HepG2 (cell line): Measurements from ENCODE around the gene NIN. TPM values are rescaled to one million over a fixed set of nuclear protein-coding genes. Genes with fewer than 3 reads are reported as not detected.

Experiments used
- ATAC-seq: fragments of 200-7000 bp; cut with Tn5 transposase; 3 replicates; pipeline ENCODE4 v1.9.1; 2020; ENCODE audit warnings: mild to moderate bottlenecking, moderate library complexity
- BruUV-seq: library from RNA; stranded (reverse); fragments of 400-500 nt; replicated peaks from 2 replicates; lab custom pipeline; 2021; lab: Mats Ljungman, UMichigan
- CTCF ChIA-PET: fragments of 300-600 bp; formaldehyde crosslinking; extraction: SDS; loops from one replicate; lab custom pipeline; 2021; ENCODE audit warnings: low total read pairs, inconsistent platforms, low intra/inter-chr PET ratio; lab: Yijun Ruan, JAX
- POLR2A ChIA-PET: fragments of 350-600 bp; sonication (Branson Sonifier 250); formaldehyde crosslinking; loops from one replicate; lab custom pipeline; 2020; ENCODE audit warnings: antibody characterized with exemption, inconsistent platforms; lab: Yijun Ruan, JAX
- DNase-seq: peaks from one replicate; pipeline ENCODE4 v3.0.0-alpha.2; 2015; ENCODE audit warnings: low spot score
- FAIRE-seq: peaks from 3 replicates; lab custom pipeline; 2011; peaks lifted over from hg19 to GRCh38; lab: Jason Lieb, UNC
- H2AFZ ChIP-seq: one replicate; pipeline ENCODE4 v1.6.1; 2011; ENCODE audit warnings: low read length, inconsistent platforms
- H3K27ac ChIP-seq: fragments of 300-600 bp; 3 replicates; pipeline ENCODE4 v1.8.0; 2011; ENCODE audit warnings: mixed run types, mild to moderate bottlenecking, mixed read lengths, low read length, inconsistent platforms; ENCODE audit not compliant: insufficient read depth; ENCODE audit errors: extremely low read length
- H3K27me3 ChIP-seq, 2 experiments: fragments of 200-600 bp in 1 of 2; 2 replicates in 1 of 2; 3 replicates in 1 of 2; pipeline versions ENCODE4 v1.6.0 to v1.8.0; 2011; ENCODE audit warnings: low read length in 2 of 2, mild to moderate bottlenecking in 2 of 2, moderate library complexity in 2 of 2, inconsistent platforms in 1 of 2; ENCODE audit not compliant: insufficient read depth in 2 of 2, control insufficient read depth in 1 of 2
- H3K36me3 ChIP-seq, 2 experiments: fragments of 200-600 bp in 1 of 2; replicated peaks in 1 of 2; 2 replicates in 1 of 2; 3 replicates in 1 of 2; pipeline versions ENCODE4 v1.5.1 to v1.8.0; 2011; ENCODE audit warnings: low read length in 2 of 2, inconsistent platforms in 1 of 2; ENCODE audit not compliant: insufficient read depth in 2 of 2, control insufficient read depth in 1 of 2
- H3K4me1 ChIP-seq: 2 replicates; pipeline ENCODE4 v1.5.1; 2012; ENCODE audit warnings: low read length, inconsistent platforms; ENCODE audit not compliant: insufficient read depth
- H3K4me2 ChIP-seq: 2 replicates; pipeline ENCODE4 v1.6.0; 2011; ENCODE audit warnings: low read depth, low read length, inconsistent platforms
- H3K4me3 ChIP-seq, 3 experiments: fragments of 200-600 bp in 1 of 3; sonication (generic), shearing (Covaris generic) in 1 of 3; replicated peaks in 1 of 3; 2 replicates each; pipeline ENCODE4 v1.5.1; 2011 to 2016; ENCODE audit warnings: low read length in 3 of 3, inconsistent platforms in 2 of 3, low read depth in 2 of 3, mild to moderate bottlenecking in 2 of 3, control low read depth in 1 of 3, mixed read lengths in 1 of 3; ENCODE audit not compliant: insufficient read depth in 1 of 3
- H3K79me2 ChIP-seq: one replicate; pipeline ENCODE4 v1.6.1; 2011; ENCODE audit warnings: low read length, inconsistent platforms; ENCODE audit not compliant: insufficient read depth
- H3K9ac ChIP-seq: 2 replicates; pipeline ENCODE4 v1.6.0; 2011; ENCODE audit warnings: mild to moderate bottlenecking, low read depth, low read length, inconsistent platforms; ENCODE audit not compliant: insufficient read depth
- H3K9me3 ChIP-seq: 2 replicates; pipeline ENCODE4 v1.5.1; 2012; ENCODE audit warnings: mild to moderate bottlenecking, low read length
- H4K20me1 ChIP-seq: 2 replicates; pipeline ENCODE4 v1.6.0; 2011; ENCODE audit warnings: inconsistent platforms, mild to moderate bottlenecking, low read length, moderate library complexity; ENCODE audit not compliant: insufficient read depth
- ERF ChIP-seq: IDR thresholded peaks from 2 replicates; pipeline ENCODE4 v1.6.1; 2018; ENCODE audit warnings: missing biosample characterization, missing genetic modification reagents
- FOXC1 ChIP-seq: sonication (generic); formaldehyde crosslinking; IDR thresholded peaks from 2 replicates; pipeline ENCODE4 v1.8.0; 2022; ENCODE audit warnings: mild to moderate bottlenecking, missing genetic modification reagents, borderline replicate concordance
- HNF4G ChIP-seq, 2 experiments: sonication (generic) in 1 of 2; formaldehyde crosslinking in 1 of 2; IDR thresholded peaks; 2 replicates each; pipeline versions ENCODE4 v1.4.0 to v1.6.1; 2011 to 2020; ENCODE audit warnings: borderline replicate concordance in 2 of 2, low read depth in 2 of 2, mild to moderate bottlenecking in 2 of 2, low read length in 1 of 2, missing genetic modification reagents in 1 of 2, moderate library complexity in 1 of 2
- MTA3 ChIP-seq: sonication (generic); formaldehyde crosslinking; IDR thresholded peaks from 2 replicates; pipeline ENCODE4 v1.4.0; 2020; ENCODE audit warnings: missing genetic modification reagents
- MTF2 ChIP-seq: sonication (generic); formaldehyde crosslinking; IDR thresholded peaks from 2 replicates; pipeline ENCODE4 v1.5.0; 2020; ENCODE audit warnings: missing genetic modification reagents, borderline replicate concordance
- MYNN ChIP-seq: sonication (generic); formaldehyde crosslinking; IDR thresholded peaks from 2 replicates; pipeline ENCODE4 v1.4.0; 2020; ENCODE audit warnings: mild to moderate bottlenecking, low read depth, missing genetic modification reagents
- MZF1 ChIP-seq: sonication (generic); formaldehyde crosslinking; IDR thresholded peaks from 2 replicates; pipeline ENCODE4 v1.8.1; 2023; ENCODE audit warnings: mild to moderate bottlenecking, missing genetic modification reagents, borderline replicate concordance
- PRDM4 ChIP-seq: sonication (generic); formaldehyde crosslinking; IDR thresholded peaks from 2 replicates; pipeline ENCODE4 v1.9.0; 2021; ENCODE audit warnings: missing genetic modification reagents, borderline replicate concordance
- SCMH1 ChIP-seq: sonication (generic); formaldehyde crosslinking; IDR thresholded peaks from 2 replicates; pipeline ENCODE4 v1.9.0; 2021; ENCODE audit warnings: missing genetic modification reagents, mild to moderate bottlenecking, borderline replicate concordance
- TFDP1 ChIP-seq: IDR thresholded peaks from 2 replicates; pipeline ENCODE4 v1.6.1; 2016; ENCODE audit warnings: missing compliant biosample characterization, missing genetic modification reagents, borderline replicate concordance
- ZFP90 ChIP-seq: sonication (generic); formaldehyde crosslinking; IDR thresholded peaks from 2 replicates; pipeline ENCODE4 v1.8.0; 2022; ENCODE audit warnings: missing genetic modification reagents, mild to moderate bottlenecking, inconsistent platforms, borderline replicate concordance
- ZNF143 ChIP-seq: sonication (generic); formaldehyde crosslinking; IDR thresholded peaks from 2 replicates; pipeline ENCODE4 v1.4.0; 2020; ENCODE audit warnings: missing genetic modification reagents
- ZNF205 ChIP-seq: IDR thresholded peaks from 2 replicates; pipeline ENCODE4 v1.6.1; 2018; ENCODE audit warnings: missing biosample characterization, missing genetic modification reagents
- ZNF24 ChIP-seq: fragments of 450-650 bp; IDR thresholded peaks from 2 replicates; pipeline ENCODE4 v1.6.1; 2017; ENCODE audit warnings: antibody characterized with exemption, mild to moderate bottlenecking
- ZNF615 ChIP-seq: sonication (generic); formaldehyde crosslinking; IDR thresholded peaks from 2 replicates; pipeline ENCODE4 v1.5.0; 2020; ENCODE audit warnings: mild to moderate bottlenecking, missing genetic modification reagents, borderline replicate concordance
- ZNF839 ChIP-seq: sonication (generic); formaldehyde crosslinking; IDR thresholded peaks from 2 replicates; pipeline ENCODE4 v1.4.0; 2020; ENCODE audit warnings: missing genetic modification reagents, mild to moderate bottlenecking, borderline replicate concordance
- WGBS: methylation state at CpG from one replicate; pipeline ENCODE4 v1.1.6; 2017; ENCODE audit warnings: low lambda C conversion rate; 5-methylcytosine and 5-hydroxymethylcytosine counted together
- in situ Hi-C: cut with HindIII; loops from 2 replicates; pipeline ENCODE4 v1.10.0; 2017; ENCODE audit warnings: low pct_unique_long_range_greater_than_20kb; ENCODE audit not compliant: extremely low pct_ligation_motif_present
- intact Hi-C: fragments of 100-400 bp; cut with micrococcal nuclease; formaldehyde crosslinking; loops from one replicate; pipeline ENCODE4 v1.10.0; 2022; ENCODE audit not compliant: unreplicated experiment
- polyA plus RNA-seq, 8 experiments: library from polyadenylated mRNA; depleted of rRNA in 3 of 8; stranded (reverse) in 7 of 8; unstranded in 1 of 8; fragments of >200 nt; fragmentation: Illumina TruSeq in 4 of 8; extraction: Trizol in 4 of 8; gene quantifications; 2 replicates each; pipeline versions ENCODE4 v1.2.1 to v1.2.3, GENCODE V29; 2011 to 2016; ENCODE audit warnings: low read depth in 4 of 8, missing spikeins in 1 of 8, mixed read lengths in 1 of 8; ENCODE audit not compliant: insufficient read depth in 1 of 8
- total RNA-seq, 5 experiments: library from RNA; depleted of rRNA; stranded (reverse); fragments of >200 nt; fragmentation: Illumina TruSeq; extraction: Trizol; gene quantifications; 2 replicates each; pipeline ENCODE4 v1.2.3, GENCODE V29; 2016; ENCODE audit warnings: low read depth in 1 of 5

The NIN gene
- total and polyA plus RNA-seq, 2 of the 13 experiments (the other 11 are each of a cell fraction or from before 2014, with no cell fraction given): 2.8 to 9.7 TPM

GRCh38 chr14:50792051-50792477 is 38.9 kb downstream of the NIN start:
- intact Hi-C loops: no loop called here
- no peaks in the 10 kb centered on the region for H3K79me2 ChIP-seq
- in situ Hi-C loops: no loop called here
- no peaks in the 10 kb centered on the region for H3K4me1 ChIP-seq
- ChIA-PET POLR2A (no interaction called here), CTCF (no interaction called here)
- H4K20me1 ChIP-seq: no peaks in the 10 kb centered on the region
- H3K4me3 ChIP-seq: no peak overlapping the region
- DNase-seq (no peak), FAIRE-seq (no peak), ATAC-seq (no peak)
- no peak overlapping the region for H3K27ac ChIP-seq
- H3K4me2 ChIP-seq: no peak overlapping the region
- no peak overlapping the region for H2AFZ ChIP-seq
- no peak overlapping the region for H3K9ac ChIP-seq
- TF ChIP-seq FOXC1 (no peak), ZNF24 (no peak), ZNF205 (CRISPR knock-in tag) (no peak), MZF1 (no peak), TFDP1 (CRISPR knock-in tag) (no peak), ZNF839 (no peak), MYNN (CRISPR knock-in tag) (no peak), HNF4G (IDR thresholded peaks at IDR 0.05; ENCODE audit: borderline replicate concordance, low read depth, low read length) (no peak), HNF4G (CRISPR knock-in tag; IDR thresholded peaks at IDR 0.05; ENCODE audit: borderline replicate concordance, low read depth) (no peak)
- no peaks in the 10 kb centered on the region for H3K27me3 ChIP-seq
- no peaks in the 10 kb centered on the region for H3K9me3 ChIP-seq
- H3K36me3 ChIP-seq: peaks cover 0 to 1% of the 10 kb centered on the region in 2 experiments; a peak in 1 of 5 replicates
- BruUV-seq: no TSS peak
- WGBS: 94% methylated on average over 6 of the region's 6 CpGs

- Histone ChIP-seq H3K4me3 (no peak overlapping the region), H3K4me2 (no peak overlapping the region), H3K9ac (no peak overlapping the region), H2AFZ (no peak overlapping the region), H3K27ac (no peak overlapping the region), H3K27me3 (no peaks in the 10 kb centered on the region), H3K79me2 (no peaks in the 10 kb centered on the region), H4K20me1 (no peaks in the 10 kb centered on the region), H3K9me3 (no peaks in the 10 kb centered on the region), H3K36me3 (peaks cover 0 to 1% of the 10 kb centered on the region in 2 experiments; a peak in 1 of 5 replicates), H3K4me1 (no peaks in the 10 kb centered on the region)
- no peak for FAIRE-seq
- no peak for DNase-seq
- ChIA-PET CTCF (no interaction called here), POLR2A (no interaction called here)
- WGBS: 98% methylated on average over 3 of the region's 3 CpGs
- in situ Hi-C loops: no loop called here
- intact Hi-C loops: no loop called here
- no peak for ATAC-seq
- no TSS peak for BruUV-seq
- TF ChIP-seq MTA3 (CRISPR knock-in tag) (no peak), ZFP90 (CRISPR knock-in tag) (no peak), PRDM4 (CRISPR knock-in tag) (no peak), MTF2 (CRISPR knock-in tag) (no peak), ERF (CRISPR knock-in tag) (no peak), ZNF143 (CRISPR knock-in tag) (no peak), SCMH1 (no peak), ZNF615 (no peak)
Measured at GRCh38 chr14:50791201-50791600, 39.8 kb downstream of the NIN start.
